LNCaP clone FGC (cell line): Measurements from ENCODE around the gene EHMT1.

Source experiments
- DNase-seq: peaks from one replicate; pipeline ENCODE4 v3.0.0-alpha.2; 2011; ENCODE audit warnings: low read depth
- H3K4me3 ChIP-seq: 2 replicates; pipeline ENCODE4 v1.5.1; 2011; ENCODE audit warnings: mild to moderate bottlenecking, low read depth, low read length, control low read depth
- CTCF ChIP-seq: IDR thresholded peaks from 2 replicates; pipeline ENCODE4 v1.5.1; 2012; ENCODE audit warnings: mild to moderate bottlenecking; ENCODE audit not compliant: control insufficient read depth, insufficient read depth; ENCODE audit errors: extremely low read depth

Gene EHMT1

GRCh38 chr9:137679249-137679648, 60.4 kb downstream of the EHMT1 start:
- DNase-seq = no peak
- H3K4me3 ChIP-seq = no peak overlapping the region
- TF ChIP-seq CTCF = no peak

GRCh38 chr9:137679695-137680305, 61.0 kb downstream of the EHMT1 start:
- no peak overlapping the region for H3K4me3 ChIP-seq
- DNase-seq = no peak
- no peak for TF ChIP-seq CTCF

GRCh38 chr9:137680444-137681358, 61.9 kb downstream of the EHMT1 start:
- peak; percentile 52 for DNase-seq
- H3K4me3 ChIP-seq = no peak overlapping the region
- TF ChIP-seq CTCF = no peak

- no peak overlapping the region for H3K4me3 ChIP-seq
- TF ChIP-seq CTCF = no peak
- DNase-seq = no peak
These were observed 63.8 kb downstream of the EHMT1 start for GRCh38 chr9:137682428-137683105.

- no peak overlapping the region for H3K4me3 ChIP-seq
- TF ChIP-seq CTCF = no peak
- DNase-seq = no peak
These were observed 64.6 kb downstream of the EHMT1 start for GRCh38 chr9:137683262-137683864.

GRCh38 chr9:137685035-137685740, 66.4 kb downstream of the EHMT1 start:
- no peak for TF ChIP-seq CTCF
- H3K4me3 ChIP-seq = no peak overlapping the region
- no peak for DNase-seq
